Skeletal muscle satellite cell (primary cell): Measurements from ENCODE around the gene EIF3B. TPM values are rescaled to one million over a fixed set of nuclear protein-coding genes. Genes with fewer than 3 reads are reported as not detected.
"Not testable (repeated sequence)": the region's sequence is repeated elsewhere in the genome, so short reads cannot be mapped to it uniquely, and the experiment has no call there.

Experiments used
- H3K27me3 ChIP-seq: 2 replicates; pipeline ENCODE4 v1.7.0; 2013; ENCODE audit warnings: low read length; ENCODE audit not compliant: control insufficient read depth, insufficient read depth
- H3K36me3 ChIP-seq: 2 replicates; pipeline ENCODE4 v1.7.0; 2013; ENCODE audit warnings: mild to moderate bottlenecking, control low read depth, low read length; ENCODE audit not compliant: insufficient read depth
- H3K4me1 ChIP-seq: 2 replicates; pipeline ENCODE4 v1.7.0; 2013; ENCODE audit warnings: low read length; ENCODE audit not compliant: control insufficient read depth, insufficient read depth
- H3K4me2 ChIP-seq: 2 replicates; pipeline ENCODE4 v1.7.0; 2013; ENCODE audit warnings: mild to moderate bottlenecking, low read length
- H3K4me3 ChIP-seq: 2 replicates; pipeline ENCODE4 v1.7.0; 2013; ENCODE audit warnings: low read length
- H3K9ac ChIP-seq: 2 replicates; pipeline ENCODE4 v1.7.0; 2013; ENCODE audit warnings: mild to moderate bottlenecking, low read depth, low read length, moderate library complexity
- H3K9me3 ChIP-seq: replicated peaks from 2 replicates; pipeline ENCODE4 v1.7.0; 2013; ENCODE audit warnings: mild to moderate bottlenecking, control low read depth, low read length
- total RNA-seq: library from RNA; depleted of rRNA; stranded (reverse); fragments of >200 nt; gene quantifications from 2 replicates; pipeline ENCODE4 v1.2.3, GENCODE V29; 2012; rRNA removed

EIF3B gene
- 225 and 233 TPM in 2 replicates for total RNA-seq

DNA sequence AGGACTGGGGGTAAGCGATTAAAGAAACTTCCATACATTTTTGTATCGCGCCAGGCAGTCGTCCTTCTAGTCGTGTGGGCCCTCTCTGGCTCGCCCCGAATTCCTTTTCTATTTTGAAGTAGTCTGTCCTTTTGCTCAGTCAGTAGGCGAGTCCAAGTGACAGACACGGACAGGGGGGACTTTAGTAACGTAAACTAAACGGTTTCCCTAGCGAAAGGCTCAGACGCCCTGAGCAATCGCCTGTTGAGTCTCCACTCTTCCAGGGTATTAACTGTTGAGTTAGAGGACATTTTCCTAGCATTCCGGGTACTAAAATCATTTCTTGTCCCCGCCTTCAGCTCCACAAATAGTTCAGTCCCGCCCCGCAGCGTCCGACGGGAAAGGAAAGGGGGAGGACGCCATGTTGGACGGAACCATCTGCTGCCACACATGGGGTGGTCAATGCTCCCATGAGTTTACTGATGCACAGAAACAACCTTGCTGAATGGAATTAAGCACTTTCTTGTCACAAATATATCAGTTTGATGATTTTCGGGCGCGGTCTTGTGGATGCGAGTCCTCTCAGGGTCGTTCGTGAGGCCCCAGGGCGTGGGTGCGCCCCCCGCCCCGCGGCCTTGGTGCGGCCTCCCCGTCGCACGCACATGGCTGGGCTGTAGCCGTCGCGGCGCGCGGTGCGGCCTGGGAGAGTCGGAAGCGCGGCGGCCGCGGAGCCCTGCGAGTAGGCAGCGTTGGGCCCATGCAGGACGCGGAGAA, at the start of gene EIF3B:
Gene EIF3B, plus strand, starts transcription at position 642 of the 753 bp plus-strand sequence. Its CDS starts 95 bp downstream, at position 737.
- H3K9me3 ChIP-seq = no peaks in the 10 kb centered on the region
- peaks cover 29% of the 10 kb centered on the region for H3K36me3 ChIP-seq
- H3K27me3 ChIP-seq = no peaks in the 10 kb centered on the region
- peaks cover 18% of the 10 kb centered on the region for H3K4me1 ChIP-seq
- H3K4me3 ChIP-seq = peak within 1 kb of the TSS; percentile 98
- H3K4me2 ChIP-seq = peak within 1 kb of the TSS; percentile 88
- peak within 1 kb of the TSS; percentile 98 for H3K9ac ChIP-seq

DNA sequence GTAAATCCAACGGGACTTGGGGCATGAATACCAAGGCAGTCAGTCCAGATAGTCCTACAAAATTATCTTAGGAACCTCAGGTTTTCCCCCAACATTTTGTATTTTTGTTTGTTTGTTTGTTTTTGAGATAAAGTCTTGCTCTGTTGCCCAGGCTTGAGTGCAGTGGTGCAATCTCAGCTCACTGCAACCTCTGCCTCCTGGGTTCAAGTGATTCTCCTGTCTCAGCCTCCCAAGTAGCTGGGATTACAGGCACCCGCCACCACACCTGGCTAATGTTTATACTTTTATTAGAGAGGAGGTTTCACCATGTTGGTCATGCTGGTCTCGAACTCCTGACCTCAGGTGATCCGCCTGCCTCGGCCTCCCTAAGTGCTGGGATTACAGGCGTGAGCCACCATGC, 49.4 kb upstream of the EIF3B start:
- not testable (repeated sequence) for H3K9ac ChIP-seq, H3K9me3 ChIP-seq, H3K4me3 ChIP-seq, H3K4me2 ChIP-seq, H3K27me3 ChIP-seq, H3K36me3 ChIP-seq
- H3K4me1 ChIP-seq = peaks cover 14% of the 10 kb centered on the region

DNA sequence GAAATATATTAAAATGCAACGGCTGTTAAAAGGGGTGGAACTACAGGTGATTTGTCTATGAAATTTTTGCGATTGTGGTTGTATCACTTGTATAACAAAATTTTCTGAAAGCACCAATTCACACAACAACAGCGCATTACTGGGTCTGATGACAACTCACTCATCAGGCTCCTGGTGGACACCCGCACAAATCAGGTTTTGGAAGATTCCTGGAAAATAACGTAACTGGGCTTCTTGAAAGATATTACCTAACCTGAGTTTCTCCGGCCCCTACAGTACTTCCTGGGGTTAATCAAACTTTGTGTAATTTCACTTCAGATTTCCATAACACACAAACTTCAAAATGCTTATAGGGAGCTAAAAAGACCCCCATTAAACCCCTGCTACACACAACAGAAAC, 47.9 kb upstream of the EIF3B start:
- Histone ChIP-seq H3K27me3 (no peaks in the 10 kb centered on the region), H3K4me2 (no peak overlapping the region), H3K4me3 (no peak overlapping the region), H3K36me3 (no peaks in the 10 kb centered on the region), H3K9me3 (no peaks in the 10 kb centered on the region), H3K9ac (no peak overlapping the region), H3K4me1 (peaks cover 5% of the 10 kb centered on the region)

DNA sequence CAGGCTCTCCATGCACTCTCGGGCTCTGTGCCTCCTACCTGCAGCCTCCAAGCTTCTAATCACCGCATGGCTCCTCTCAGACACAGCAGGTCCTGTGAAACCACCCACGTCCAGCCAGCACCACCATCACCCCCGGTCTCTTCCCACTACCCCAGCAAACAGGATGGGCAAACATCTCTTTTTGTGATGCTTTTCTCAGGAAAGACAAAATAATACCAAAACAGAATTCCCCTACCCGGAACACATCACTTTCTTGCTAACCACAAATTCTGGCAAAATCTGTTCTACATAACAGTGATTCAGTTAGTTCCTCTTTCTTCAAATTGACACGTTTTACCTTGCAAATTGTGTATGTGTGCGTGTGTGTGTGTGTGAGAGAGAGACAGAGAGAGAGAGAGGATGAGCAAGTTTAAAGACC, 46.9 kb upstream of the EIF3B start:
- no peak overlapping the region for H3K9ac ChIP-seq
- peaks cover 5% of the 10 kb centered on the region for H3K4me1 ChIP-seq
- no peaks in the 10 kb centered on the region for H3K9me3 ChIP-seq
- no peaks in the 10 kb centered on the region for H3K27me3 ChIP-seq
- H3K4me2 ChIP-seq = no peak overlapping the region
- H3K36me3 ChIP-seq = no peaks in the 10 kb centered on the region
- no peak overlapping the region for H3K4me3 ChIP-seq

DNA sequence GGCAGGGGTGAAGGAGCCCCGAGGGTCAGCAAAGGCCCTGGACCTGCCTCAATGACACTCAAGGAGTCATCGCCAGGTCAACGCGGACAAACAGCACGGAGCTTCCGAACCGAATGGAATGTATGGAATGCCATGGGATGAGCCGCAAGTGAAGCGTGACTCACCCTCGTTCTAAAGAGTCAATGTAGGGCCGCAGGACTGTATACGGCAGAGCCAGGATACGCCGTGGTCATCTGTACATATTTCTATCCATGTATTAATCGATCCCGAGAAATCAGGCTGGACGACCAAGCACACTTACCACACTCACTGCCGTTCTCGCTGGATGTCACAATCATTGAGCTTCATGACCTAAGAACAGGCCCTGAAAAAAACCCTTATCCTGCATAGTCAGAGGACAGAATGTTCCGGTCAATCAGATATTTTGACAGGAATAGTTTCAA, 44.7 kb upstream of the EIF3B start:
- peak overlapping the region; percentile 47 for H3K4me3 ChIP-seq

DNA sequence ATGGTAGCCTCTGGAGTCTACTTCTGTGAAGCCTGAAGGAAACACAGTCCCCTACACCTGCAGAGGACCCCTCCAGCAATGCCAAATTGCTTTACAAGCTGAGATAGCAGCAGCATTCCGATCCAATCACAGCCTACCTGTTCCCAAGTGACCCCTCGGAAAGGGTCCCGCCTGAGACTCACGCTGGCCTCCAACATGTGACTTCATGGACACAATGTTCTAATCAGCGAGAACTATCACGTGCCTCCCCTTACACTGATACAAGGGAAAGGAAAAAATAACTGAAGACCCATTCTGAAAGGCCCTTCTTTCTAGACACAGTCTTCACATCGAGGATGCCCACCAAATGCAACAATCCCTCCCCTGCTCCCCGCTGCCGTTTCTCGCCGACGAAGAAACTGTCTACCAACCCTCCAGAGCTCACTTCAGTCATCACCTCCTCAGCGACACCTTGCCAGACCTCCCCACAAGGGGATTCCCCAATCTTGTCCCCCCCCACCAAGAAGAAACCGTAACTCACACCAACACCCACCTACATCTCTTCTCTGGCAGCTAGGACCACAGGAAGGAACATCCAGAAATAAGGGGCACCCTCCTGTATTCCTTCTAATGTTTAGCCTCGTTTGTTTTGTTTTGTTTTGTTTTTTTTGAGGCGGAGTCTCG, 42.2 kb upstream of the EIF3B start:
- Histone ChIP-seq H3K4me1 (peaks cover 5% of the 10 kb centered on the region), H3K9ac (no peak overlapping the region), H3K4me2 (peak overlapping the region; percentile 8), H3K4me3 (no peak overlapping the region), H3K27me3 (no peaks in the 10 kb centered on the region), H3K36me3 (no peaks in the 10 kb centered on the region), H3K9me3 (no peaks in the 10 kb centered on the region)

More for the DNA sequence above, 44.7 kb upstream of the EIF3B start:
- H3K9me3 ChIP-seq = no peaks in the 10 kb centered on the region
- H3K4me2 ChIP-seq = peak overlapping the region; percentile 57
- H3K9ac ChIP-seq = no peak overlapping the region
- no peaks in the 10 kb centered on the region for H3K27me3 ChIP-seq
- H3K4me1 ChIP-seq = peaks cover 5% of the 10 kb centered on the region
- H3K36me3 ChIP-seq = no peaks in the 10 kb centered on the region

DNA sequence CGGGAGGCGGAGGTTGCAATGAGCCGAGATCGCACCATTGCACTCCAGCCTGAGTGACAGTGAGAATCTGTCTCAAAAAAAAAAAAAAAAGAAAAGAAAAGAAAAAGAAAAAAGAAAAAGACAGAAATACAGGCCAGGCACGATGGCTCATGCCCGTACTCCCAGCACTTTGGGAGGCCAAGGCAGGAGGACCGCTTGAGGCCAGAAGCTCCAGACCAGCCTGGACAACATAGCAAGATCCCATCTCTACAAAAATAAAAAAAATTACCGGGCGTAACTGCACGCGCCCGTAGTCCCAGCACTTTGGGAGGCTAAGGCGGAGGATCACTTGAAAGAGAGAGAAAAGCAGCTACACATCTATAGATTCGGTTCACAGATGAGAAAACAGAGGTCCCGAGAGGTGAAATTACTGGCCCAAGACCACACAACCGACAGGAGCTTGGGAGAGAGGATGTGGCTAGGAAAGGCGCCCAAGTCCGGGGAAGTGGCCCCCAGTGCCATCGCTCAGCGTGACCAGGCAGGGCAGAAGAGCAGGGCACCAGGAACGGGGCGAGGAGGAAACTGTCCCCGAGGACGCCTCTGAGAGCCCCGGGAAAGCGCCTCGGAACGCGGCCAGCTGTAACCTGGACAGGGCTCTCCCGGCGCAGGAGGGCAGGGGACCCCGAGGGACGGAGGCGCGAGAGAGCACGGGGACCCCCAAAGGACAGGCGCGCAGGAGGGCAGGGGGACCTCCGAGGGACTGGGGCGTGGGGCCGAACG, 41.0 kb upstream of the EIF3B start:
- Histone ChIP-seq H3K4me3 (peak overlapping the region; percentile 86), H3K9me3 (no peaks in the 10 kb centered on the region), H3K4me2 (peak overlapping the region; percentile 86), H3K9ac (peak overlapping the region; percentile 87), H3K27me3 (no peaks in the 10 kb centered on the region), H3K4me1 (peaks cover 5% of the 10 kb centered on the region), H3K36me3 (no peaks in the 10 kb centered on the region)

DNA sequence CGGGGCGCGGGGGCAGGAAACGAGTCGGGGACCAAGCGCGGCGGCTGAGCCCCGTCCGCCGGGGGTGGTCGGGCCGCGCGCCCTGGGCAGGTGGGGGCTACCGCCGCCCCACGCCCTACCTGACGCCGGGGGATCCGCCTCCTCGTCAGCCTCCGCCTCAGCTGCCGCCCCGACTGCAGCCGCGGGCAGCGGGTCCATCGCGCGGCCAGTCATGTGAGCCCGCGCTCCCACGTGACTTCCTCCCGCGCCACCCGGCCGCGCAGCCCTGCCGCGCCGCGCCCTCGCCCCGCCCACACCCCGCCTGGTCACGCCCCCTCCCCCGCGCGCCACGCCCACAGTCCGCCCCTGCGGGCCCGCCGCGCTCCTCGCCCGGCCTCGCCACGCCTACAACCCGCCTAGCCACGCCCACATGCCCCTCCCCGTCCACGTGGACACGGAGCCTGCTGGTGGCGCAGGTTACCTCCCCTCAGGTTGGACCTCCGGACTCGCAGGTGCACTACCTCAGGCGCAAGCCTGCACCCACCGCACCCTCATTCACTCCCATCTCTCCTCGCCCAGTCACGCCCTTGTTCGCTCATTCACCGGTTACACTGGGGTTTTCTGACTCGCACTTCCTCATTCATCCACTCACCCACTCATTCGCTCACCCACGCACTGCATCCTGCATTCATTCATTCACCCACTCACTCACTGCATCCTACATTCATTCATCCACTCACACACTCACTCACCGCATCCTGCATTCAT, 40.2 kb upstream of the EIF3B start, which contains the start of gene SNX8:
Gene SNX8, minus strand, starts transcription at position 233 of the 747 bp plus-strand sequence. Its CDS starts 20 bp downstream, at position 213.
- Histone ChIP-seq H3K4me2 (peak within 1 kb of the TSS; percentile 86), H3K36me3 (no peaks in the 10 kb centered on the region), H3K9me3 (no peaks in the 10 kb centered on the region), H3K9ac (peak within 1 kb of the TSS; percentile 87), H3K27me3 (no peaks in the 10 kb centered on the region), H3K4me1 (peaks cover 5% of the 10 kb centered on the region), H3K4me3 (peak within 1 kb of the TSS; percentile 86)

DNA sequence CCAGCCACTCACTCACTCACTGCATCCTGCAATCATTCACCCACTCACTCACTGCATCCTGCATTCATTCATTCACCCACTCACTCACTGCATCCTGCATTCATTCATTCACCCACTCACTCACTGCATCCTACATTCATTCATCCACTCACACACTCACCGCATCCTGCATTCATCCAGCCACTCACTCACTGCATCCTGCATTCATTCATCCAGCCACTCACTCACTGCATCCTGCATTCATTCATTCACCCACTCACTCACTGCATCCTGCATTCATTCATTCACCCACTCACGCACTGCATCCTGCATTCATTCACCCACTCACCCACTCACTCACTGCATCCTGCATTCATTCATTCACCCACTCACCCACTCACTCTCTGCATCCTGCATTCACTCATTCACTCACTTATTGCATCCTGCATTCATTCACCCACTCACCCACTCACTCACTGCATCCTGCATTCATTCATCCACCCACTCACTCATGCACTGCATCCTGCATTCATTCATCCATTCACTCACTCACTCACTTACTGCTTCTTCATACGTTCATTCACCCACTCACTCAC, 39.6 kb upstream of the EIF3B start:
- H3K9me3 ChIP-seq, H3K9ac ChIP-seq, H3K27me3 ChIP-seq, H3K4me1 ChIP-seq, H3K36me3 ChIP-seq: not testable (repeated sequence)
- H3K4me2 ChIP-seq = peak overlapping the region; percentile 86
- H3K4me3 ChIP-seq = peak overlapping the region; percentile 86

DNA sequence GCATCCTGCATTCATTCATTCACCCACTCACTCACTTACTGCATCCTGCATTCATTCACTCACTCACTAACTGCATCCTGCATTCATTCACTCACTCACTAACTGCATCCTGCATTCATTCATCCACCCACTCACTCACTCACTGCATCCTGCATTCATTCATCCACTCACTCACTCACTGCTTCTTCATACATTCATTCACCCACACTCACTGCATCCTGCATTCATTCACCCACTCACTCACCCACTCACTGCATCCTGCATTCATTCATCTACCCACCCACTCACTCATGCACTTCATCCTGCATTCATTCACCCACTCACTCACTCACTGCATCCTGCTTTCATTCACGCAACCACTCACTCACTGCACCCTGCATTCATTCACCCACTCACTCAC, 38.8 kb upstream of the EIF3B start:
- H3K4me3 ChIP-seq = no peak overlapping the region
- H3K36me3 ChIP-seq = no peaks in the 10 kb centered on the region
- H3K4me2 ChIP-seq = no peak overlapping the region
- H3K27me3 ChIP-seq = no peaks in the 10 kb centered on the region
- H3K9ac ChIP-seq = no peak overlapping the region
- H3K9me3 ChIP-seq = no peaks in the 10 kb centered on the region
- no peaks in the 10 kb centered on the region for H3K4me1 ChIP-seq
